OCI-LY1 (cell line): ENCODE measurements around the gene RNGTT.

Experiments used
- H2AFZ ChIP-seq: fragments of 200-600 bp; sonication (generic), shearing (Covaris generic); 2 replicates; pipeline ENCODE4 v1.6.0; 2014; ENCODE audit warnings: antibody characterized with exemption, mild to moderate bottlenecking, low read length
- H3F3A ChIP-seq: fragments of 200-600 bp; sonication (generic), shearing (Covaris generic); 2 replicates; pipeline ENCODE4 v1.6.0; 2014; ENCODE audit warnings: mild to moderate bottlenecking, antibody characterized with exemption, low read length, moderate library complexity; ENCODE audit not compliant: insufficient read depth
- H3K27ac ChIP-seq: fragments of 200-600 bp; sonication (generic); 2 replicates; pipeline ENCODE4 v1.5.1; 2014; ENCODE audit warnings: low read length, mixed run types, mild to moderate bottlenecking, low read depth; ENCODE audit not compliant: poor library complexity, severe bottlenecking
- H3K27me3 ChIP-seq: fragments of 200-600 bp; sonication (generic); 2 replicates; pipeline ENCODE4 v1.6.0; 2014; ENCODE audit warnings: antibody characterized with exemption, mild to moderate bottlenecking, low read length, moderate library complexity; ENCODE audit not compliant: insufficient read depth
- H3K36me3 ChIP-seq: fragments of 200-600 bp; sonication (generic); 2 replicates; pipeline ENCODE4 v1.6.1; 2014; ENCODE audit warnings: mild to moderate bottlenecking, antibody characterized with exemption, low read length, moderate library complexity, mixed read lengths; ENCODE audit not compliant: insufficient read depth
- H3K4me1 ChIP-seq: fragments of 200-600 bp; sonication (generic); 2 replicates; pipeline ENCODE4 v1.5.1; 2014; ENCODE audit warnings: mild to moderate bottlenecking, low read length, moderate library complexity; ENCODE audit not compliant: insufficient read depth, severe bottlenecking
- H3K4me2 ChIP-seq: fragments of 200-600 bp; sonication (generic), shearing (Covaris generic); 2 replicates; pipeline ENCODE4 v1.6.1; 2014; ENCODE audit warnings: low read length
- H3K4me3 ChIP-seq: fragments of 200-600 bp; sonication (generic); 2 replicates; pipeline ENCODE4 v1.5.1; 2014; ENCODE audit warnings: low read length, low read depth, mild to moderate bottlenecking, mixed read lengths; ENCODE audit not compliant: poor library complexity, severe bottlenecking
- H3K79me2 ChIP-seq: fragments of 200-600 bp; shearing (Covaris generic); 2 replicates; pipeline ENCODE4 v1.6.1; 2016; ENCODE audit warnings: mixed run types, low read length, mixed read lengths; ENCODE audit not compliant: insufficient read depth
- H3K9ac ChIP-seq: fragments of 200-600 bp; sonication (generic), shearing (Covaris generic); 2 replicates; pipeline ENCODE4 v1.6.1; 2014; ENCODE audit warnings: mild to moderate bottlenecking, low read length, mixed read lengths
- H3K9me2 ChIP-seq: fragments of 200-600 bp; sonication (generic), shearing (Covaris generic); 2 replicates; pipeline ENCODE4 v1.6.1; 2014; ENCODE audit warnings: low read depth, mild to moderate bottlenecking, low read length, mixed read lengths
- H3K9me3 ChIP-seq: fragments of 200-600 bp; shearing (Covaris generic); 2 replicates; pipeline ENCODE4 v1.6.1; 2014; ENCODE audit warnings: low read length, mixed read lengths
- H4K20me1 ChIP-seq: fragments of 200-600 bp; sonication (generic), shearing (Covaris generic); 2 replicates; pipeline ENCODE4 v1.6.0; 2016; ENCODE audit warnings: mild to moderate bottlenecking, low read length; ENCODE audit not compliant: insufficient read depth
- EZH2 ChIP-seq: fragments of 200-600 bp; sonication (generic), shearing (Covaris generic); IDR thresholded peaks from 2 replicates; pipeline ENCODE4 v1.8.0; 2017; ENCODE audit warnings: borderline replicate concordance, mixed run types, mild to moderate bottlenecking, antibody characterized with exemption, low read length, moderate library complexity, mixed read lengths
- TF ChIP-seq, protein P1 (sequence below): fragments of 200-600 bp; sonication (generic), shearing (Covaris generic); IDR thresholded peaks from 2 replicates; pipeline ENCODE4 v1.5.1; 2017; ENCODE audit warnings: mild to moderate bottlenecking, antibody characterized with exemption, low read length, moderate library complexity, mixed read lengths

RNGTT gene

DNA sequence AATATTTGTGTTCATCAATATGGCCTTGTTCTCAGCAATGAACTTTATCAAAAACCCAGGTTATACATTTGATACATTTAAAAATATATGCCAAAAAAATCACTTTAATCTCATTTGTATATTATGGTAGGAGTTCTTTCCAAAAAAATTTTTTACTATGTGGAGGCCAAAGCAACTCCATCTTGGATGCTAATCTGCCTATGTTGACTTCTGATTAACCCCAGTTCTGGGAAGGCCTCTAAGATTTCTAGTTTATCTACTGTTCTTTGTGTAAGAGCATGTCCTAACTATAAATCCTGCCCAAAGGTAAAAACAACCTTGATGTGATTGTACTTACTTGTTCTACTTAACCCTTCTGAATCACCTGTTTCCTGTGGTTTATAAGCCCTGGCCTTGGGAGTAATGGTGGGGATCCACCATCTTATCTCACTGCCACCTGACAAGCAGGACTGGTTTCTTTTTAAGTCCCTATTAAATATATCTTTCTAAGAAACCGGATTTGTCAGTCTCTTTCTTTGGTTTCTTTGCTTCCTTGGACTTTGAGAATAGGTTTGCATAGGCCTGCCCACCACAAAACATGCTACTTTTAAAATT is 46.7 kb downstream of the RNGTT start:
- no peak overlapping the region for H3K27ac ChIP-seq

DNA sequence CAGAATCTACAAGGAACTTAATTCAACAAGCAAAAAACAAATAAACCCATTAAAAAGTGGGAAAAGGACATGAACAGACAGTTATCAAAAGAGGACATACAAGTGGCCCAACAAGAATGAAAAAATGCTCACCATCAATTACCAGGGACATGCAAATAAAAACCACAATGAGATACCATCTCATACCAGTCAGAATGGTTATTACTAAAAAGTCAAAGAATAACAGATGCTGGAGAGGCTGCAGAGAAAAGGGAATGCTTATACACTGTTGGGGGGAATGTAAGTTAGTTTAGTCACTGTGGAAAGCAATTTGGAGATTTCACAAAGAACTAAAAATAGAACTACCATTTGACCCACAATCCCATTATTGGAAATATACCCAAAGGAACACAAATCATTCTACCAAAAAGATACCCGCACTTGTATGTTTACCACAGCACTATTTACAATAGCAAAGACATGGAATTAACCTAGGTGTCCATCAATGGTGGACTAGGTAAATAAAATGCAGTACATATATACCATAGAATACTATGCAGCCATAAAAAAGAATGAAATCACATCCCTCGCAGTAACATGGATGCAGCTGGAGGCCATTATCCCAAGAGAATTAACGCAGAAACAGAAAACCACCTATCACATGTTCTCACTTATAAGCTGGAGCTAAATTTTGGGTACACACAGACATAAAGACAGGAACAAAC is 48.4 kb downstream of the RNGTT start:
- Histone ChIP-seq H3K36me3 (peaks cover 16% of the 10 kb centered on the region), H3K9me2 (no peaks in the 10 kb centered on the region), H3K79me2 (peaks cover 13% of the 10 kb centered on the region), H3K27me3 (no peaks in the 10 kb centered on the region), H2AFZ (no peak overlapping the region), H3F3A (no peaks in the 10 kb centered on the region), H3K9me3 (no peaks in the 10 kb centered on the region), H3K9ac (no peak overlapping the region), H3K27ac (no peak overlapping the region), H3K4me1 (no peaks in the 10 kb centered on the region), H3K4me2 (no peak overlapping the region), H4K20me1 (no peaks in the 10 kb centered on the region), H3K4me3 (no peak overlapping the region)
- TF ChIP-seq, protein P1, sequence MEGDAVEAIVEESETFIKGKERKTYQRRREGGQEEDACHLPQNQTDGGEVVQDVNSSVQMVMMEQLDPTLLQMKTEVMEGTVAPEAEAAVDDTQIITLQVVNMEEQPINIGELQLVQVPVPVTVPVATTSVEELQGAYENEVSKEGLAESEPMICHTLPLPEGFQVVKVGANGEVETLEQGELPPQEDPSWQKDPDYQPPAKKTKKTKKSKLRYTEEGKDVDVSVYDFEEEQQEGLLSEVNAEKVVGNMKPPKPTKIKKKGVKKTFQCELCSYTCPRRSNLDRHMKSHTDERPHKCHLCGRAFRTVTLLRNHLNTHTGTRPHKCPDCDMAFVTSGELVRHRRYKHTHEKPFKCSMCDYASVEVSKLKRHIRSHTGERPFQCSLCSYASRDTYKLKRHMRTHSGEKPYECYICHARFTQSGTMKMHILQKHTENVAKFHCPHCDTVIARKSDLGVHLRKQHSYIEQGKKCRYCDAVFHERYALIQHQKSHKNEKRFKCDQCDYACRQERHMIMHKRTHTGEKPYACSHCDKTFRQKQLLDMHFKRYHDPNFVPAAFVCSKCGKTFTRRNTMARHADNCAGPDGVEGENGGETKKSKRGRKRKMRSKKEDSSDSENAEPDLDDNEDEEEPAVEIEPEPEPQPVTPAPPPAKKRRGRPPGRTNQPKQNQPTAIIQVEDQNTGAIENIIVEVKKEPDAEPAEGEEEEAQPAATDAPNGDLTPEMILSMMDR, result no peak
- TF ChIP-seq EZH2, result no peak

More for the DNA sequence above, 46.7 kb downstream of the RNGTT start:
- Histone ChIP-seq H3K9me2 (no peaks in the 10 kb centered on the region), H2AFZ (no peak overlapping the region), H3K27me3 (no peaks in the 10 kb centered on the region), H3K9me3 (no peaks in the 10 kb centered on the region), H3K36me3 (peaks cover 16% of the 10 kb centered on the region), H3K4me3 (no peak overlapping the region), H3F3A (no peaks in the 10 kb centered on the region), H3K4me2 (no peak overlapping the region), H3K79me2 (peaks cover 7% of the 10 kb centered on the region; the same call in 1 of the 2 replicates), H4K20me1 (no peaks in the 10 kb centered on the region), H3K9ac (no peak overlapping the region), H3K4me1 (no peaks in the 10 kb centered on the region)
- TF ChIP-seq, protein P1, result no peak
- TF ChIP-seq EZH2, result no peak

- Histone ChIP-seq H4K20me1 (no peaks in the 10 kb centered on the region), H3K36me3 (peaks cover 16% of the 10 kb centered on the region), H3K9me2 (no peaks in the 10 kb centered on the region), H2AFZ (no peak overlapping the region), H3K9me3 (no peaks in the 10 kb centered on the region), H3F3A (no peaks in the 10 kb centered on the region), H3K27me3 (no peaks in the 10 kb centered on the region), H3K4me2 (no peak overlapping the region), H3K9ac (no peak overlapping the region), H3K4me3 (no peak overlapping the region), H3K4me1 (no peaks in the 10 kb centered on the region), H3K79me2 (peaks cover 13% of the 10 kb centered on the region), H3K27ac (no peak overlapping the region)
- TF ChIP-seq, protein P1, result no peak
Observed at GRCh38 chr6:88914180-88914579, 49.2 kb downstream of the RNGTT start.
